NB4 (cell line): Measurements from ENCODE around the gene CMSS1.

ENCODE experiments used
- MYC ChIP-seq: IDR thresholded peaks from 2 replicates; pipeline ENCODE4 v1.6.1; 2011; ENCODE audit warnings: low read depth, low read length
- POLR2A ChIP-seq: IDR thresholded peaks from 2 replicates; pipeline ENCODE4 v1.6.1; 2011; ENCODE audit warnings: mild to moderate bottlenecking; ENCODE audit not compliant: insufficient read length; ENCODE audit errors: extremely low read depth
- TF ChIP-seq, protein P1 (sequence below): IDR thresholded peaks from one replicate; pipeline ENCODE4 v1.5.1; 2012; ENCODE audit warnings: low read depth, low read length
- TF ChIP-seq, protein P2 (sequence below): IDR thresholded peaks from 2 replicates; pipeline ENCODE4 v1.6.1; 2011; ENCODE audit warnings: low read depth, low read length

DNA sequence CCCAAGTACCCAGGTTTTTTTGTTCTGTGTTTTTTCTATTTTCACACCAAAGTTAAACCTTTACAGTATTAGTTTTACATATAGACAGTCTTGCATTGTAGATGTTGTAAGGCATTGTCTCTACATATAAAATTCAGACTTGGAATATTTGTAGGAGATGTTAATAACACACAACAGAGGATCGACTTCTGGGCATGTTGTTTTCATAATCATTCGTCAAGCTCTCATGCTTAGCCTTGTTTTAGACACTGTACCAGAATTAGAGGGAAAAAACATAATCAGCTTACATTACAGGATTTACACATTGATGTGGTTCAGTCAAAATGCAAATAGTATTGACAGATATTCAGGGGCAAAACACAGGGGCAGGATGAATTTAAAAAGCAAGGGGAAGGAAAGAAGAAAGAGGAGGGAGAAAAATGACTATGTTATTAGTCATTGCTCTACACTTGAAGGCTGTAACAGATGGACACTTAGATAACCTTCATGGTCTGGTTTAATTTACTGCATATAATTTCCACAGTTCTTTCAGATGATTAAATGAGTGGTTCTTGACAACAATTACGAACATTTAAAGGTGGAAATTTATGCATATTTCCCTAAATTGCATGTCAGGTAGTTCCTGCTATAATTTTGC lies 7.5 kb downstream of the CMSS1 start:
- TF ChIP-seq POLR2A (no peak), MYC (no peak)
- TF ChIP-seq, protein P1, sequence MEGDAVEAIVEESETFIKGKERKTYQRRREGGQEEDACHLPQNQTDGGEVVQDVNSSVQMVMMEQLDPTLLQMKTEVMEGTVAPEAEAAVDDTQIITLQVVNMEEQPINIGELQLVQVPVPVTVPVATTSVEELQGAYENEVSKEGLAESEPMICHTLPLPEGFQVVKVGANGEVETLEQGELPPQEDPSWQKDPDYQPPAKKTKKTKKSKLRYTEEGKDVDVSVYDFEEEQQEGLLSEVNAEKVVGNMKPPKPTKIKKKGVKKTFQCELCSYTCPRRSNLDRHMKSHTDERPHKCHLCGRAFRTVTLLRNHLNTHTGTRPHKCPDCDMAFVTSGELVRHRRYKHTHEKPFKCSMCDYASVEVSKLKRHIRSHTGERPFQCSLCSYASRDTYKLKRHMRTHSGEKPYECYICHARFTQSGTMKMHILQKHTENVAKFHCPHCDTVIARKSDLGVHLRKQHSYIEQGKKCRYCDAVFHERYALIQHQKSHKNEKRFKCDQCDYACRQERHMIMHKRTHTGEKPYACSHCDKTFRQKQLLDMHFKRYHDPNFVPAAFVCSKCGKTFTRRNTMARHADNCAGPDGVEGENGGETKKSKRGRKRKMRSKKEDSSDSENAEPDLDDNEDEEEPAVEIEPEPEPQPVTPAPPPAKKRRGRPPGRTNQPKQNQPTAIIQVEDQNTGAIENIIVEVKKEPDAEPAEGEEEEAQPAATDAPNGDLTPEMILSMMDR = no peak
- TF ChIP-seq, protein P2, sequence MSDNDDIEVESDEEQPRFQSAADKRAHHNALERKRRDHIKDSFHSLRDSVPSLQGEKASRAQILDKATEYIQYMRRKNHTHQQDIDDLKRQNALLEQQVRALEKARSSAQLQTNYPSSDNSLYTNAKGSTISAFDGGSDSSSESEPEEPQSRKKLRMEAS = no peak
